ENCODE results near the gene PLCD3. TPM values are rescaled to one million over a fixed set of nuclear protein-coding genes. Genes with fewer than 3 reads are reported as not detected.

PLCD3 gene
- total RNA-seq, 1 donor from 2014 or later, result 37.0 TPM

- TF ChIP-seq CTCF (IDR thresholded peaks at IDR 0.05), result no peak
- H3K4me3 ChIP-seq, result peak overlapping the region; percentile 51
Observed at GRCh38 chr17:45145035-45145389, 12.7 kb upstream of the PLCD3 start.

GRCh38 chr17:45144199-45145034 lies 12.1 kb upstream of the PLCD3 start:
- DNase-seq, result peak; percentile 81
- H3K4me3 ChIP-seq, result peak overlapping the region; percentile 51
- intact Hi-C loops (cut with DNase I), result no loop called here

More at GRCh38 chr17:45145035-45145389, 12.7 kb upstream of the PLCD3 start:
- peak overlapping the region; percentile 87 for H3K27ac ChIP-seq
- no peaks in the 10 kb centered on the region for H3K27me3 ChIP-seq
- peaks cover 29% of the 10 kb centered on the region for H3K4me1 ChIP-seq
- no peaks in the 10 kb centered on the region for H3K9me3 ChIP-seq
- H3K36me3 ChIP-seq, result no peaks in the 10 kb centered on the region
- intact Hi-C loops (cut with DNase I), result no loop called here
- ATAC-seq, result no peak
- DNase-seq, result no peak

GRCh38 chr17:45143767-45144198 lies 11.5 kb upstream of the PLCD3 start:
- no peaks in the 10 kb centered on the region for H3K36me3 ChIP-seq
- peak overlapping the region; percentile 51 for H3K4me3 ChIP-seq
- no peaks in the 10 kb centered on the region for H3K27me3 ChIP-seq
- DNase-seq (peak; percentile 84), ATAC-seq (no peak)
- no peak for TF ChIP-seq CTCF (IDR thresholded peaks at IDR 0.05)
- H3K27ac ChIP-seq, result peak overlapping the region; percentile 87
- H3K9me3 ChIP-seq, result no peaks in the 10 kb centered on the region
- H3K4me1 ChIP-seq, result peaks cover 29% of the 10 kb centered on the region
- intact Hi-C loops (cut with DNase I), result no loop called here

More at GRCh38 chr17:45144199-45145034, 12.1 kb upstream of the PLCD3 start:
- peak; percentile 4 for ATAC-seq
- Histone ChIP-seq H3K9me3 (no peaks in the 10 kb centered on the region), H3K27ac (peak overlapping the region; percentile 87), H3K4me1 (peaks cover 29% of the 10 kb centered on the region), H3K27me3 (no peaks in the 10 kb centered on the region), H3K36me3 (no peaks in the 10 kb centered on the region)
- TF ChIP-seq CTCF (IDR thresholded peaks at IDR 0.05), result no peak

GRCh38 chr17:45143094-45143670 lies 10.9 kb upstream of the PLCD3 start:
- ATAC-seq (no peak), DNase-seq (no peak)
- no peaks in the 10 kb centered on the region for H3K27me3 ChIP-seq
- no peaks in the 10 kb centered on the region for H3K36me3 ChIP-seq
- peak overlapping the region; percentile 87 for H3K27ac ChIP-seq
- intact Hi-C loops (cut with DNase I), result no loop called here
- H3K4me3 ChIP-seq, result peak overlapping the region; percentile 51
- H3K4me1 ChIP-seq, result peaks cover 29% of the 10 kb centered on the region
- TF ChIP-seq CTCF (IDR thresholded peaks at IDR 0.05), result no peak
- no peaks in the 10 kb centered on the region for H3K9me3 ChIP-seq

- Histone ChIP-seq H3K9me3 (no peaks in the 10 kb centered on the region), H3K4me1 (peaks cover 20% of the 10 kb centered on the region), H3K27me3 (no peaks in the 10 kb centered on the region), H3K27ac (no peak overlapping the region), H3K36me3 (no peaks in the 10 kb centered on the region), H3K4me3 (no peak overlapping the region)
- intact Hi-C loops (cut with DNase I), result loop anchor here (5.0 kb wide), 1 partner anchor 58 kb away; no protein-coding TSS in a partner anchor
- TF ChIP-seq CTCF (IDR thresholded peaks at IDR 0.05), result no peak
- ATAC-seq (no peak), DNase-seq (no peak)
Observed at GRCh38 chr17:45139533-45139920, 7.2 kb upstream of the PLCD3 start.
